ENCODE results near the gene TRMT11. TPM values are rescaled to one million over a fixed set of nuclear protein-coding genes. Genes with fewer than 3 reads are reported as not detected.

Gene TRMT11
- total RNA-seq, 3 donors from 2014 or later (not counting 1 experiment from before 2014, with no cell fraction given), result 12.2 to 16.6 (median 12.7) TPM

DNA sequence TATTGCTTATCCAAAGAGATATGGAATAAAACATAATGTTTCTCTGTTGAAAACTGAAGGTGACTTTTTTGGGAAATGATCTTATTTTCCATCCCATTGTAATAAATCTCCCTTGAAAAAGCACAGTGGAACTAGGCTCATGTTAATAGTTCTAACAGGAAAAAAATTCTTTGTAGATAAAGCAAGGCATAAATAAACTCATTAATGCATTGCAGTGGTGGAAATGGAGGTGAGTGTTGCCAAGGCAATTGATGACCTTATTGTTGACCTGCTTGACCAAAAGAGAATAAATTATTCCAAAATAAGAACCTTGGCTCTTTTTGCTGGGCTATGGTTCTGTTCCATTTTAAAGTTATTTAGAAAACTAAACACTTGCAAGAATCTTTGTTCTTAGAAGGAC lies 55.2 kb downstream of the TRMT11 start:
- Mint-ChIP-seq H3K27ac (no peak overlapping the region), H3K4me3 (no peak overlapping the region), H3K36me3 (peaks cover 14% of the 10 kb centered on the region), H3K4me1 (peaks cover 10 to 13% of the 10 kb centered on the region in 2 donors), H3K9me3 (no peaks in the 10 kb centered on the region), H3K27me3 (ENCODE audit: low read depth in 2 of 2) (no peaks in the 10 kb centered on the region)
- intact Hi-C loops (cut with micrococcal nuclease), result no loop called here
- ATAC-seq, result no peak
- TF ChIP-seq, protein P1, sequence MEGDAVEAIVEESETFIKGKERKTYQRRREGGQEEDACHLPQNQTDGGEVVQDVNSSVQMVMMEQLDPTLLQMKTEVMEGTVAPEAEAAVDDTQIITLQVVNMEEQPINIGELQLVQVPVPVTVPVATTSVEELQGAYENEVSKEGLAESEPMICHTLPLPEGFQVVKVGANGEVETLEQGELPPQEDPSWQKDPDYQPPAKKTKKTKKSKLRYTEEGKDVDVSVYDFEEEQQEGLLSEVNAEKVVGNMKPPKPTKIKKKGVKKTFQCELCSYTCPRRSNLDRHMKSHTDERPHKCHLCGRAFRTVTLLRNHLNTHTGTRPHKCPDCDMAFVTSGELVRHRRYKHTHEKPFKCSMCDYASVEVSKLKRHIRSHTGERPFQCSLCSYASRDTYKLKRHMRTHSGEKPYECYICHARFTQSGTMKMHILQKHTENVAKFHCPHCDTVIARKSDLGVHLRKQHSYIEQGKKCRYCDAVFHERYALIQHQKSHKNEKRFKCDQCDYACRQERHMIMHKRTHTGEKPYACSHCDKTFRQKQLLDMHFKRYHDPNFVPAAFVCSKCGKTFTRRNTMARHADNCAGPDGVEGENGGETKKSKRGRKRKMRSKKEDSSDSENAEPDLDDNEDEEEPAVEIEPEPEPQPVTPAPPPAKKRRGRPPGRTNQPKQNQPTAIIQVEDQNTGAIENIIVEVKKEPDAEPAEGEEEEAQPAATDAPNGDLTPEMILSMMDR (IDR thresholded peaks at IDR 0.05), result no peak
- Histone ChIP-seq H3K27ac (ENCODE audit: low read length) (no peak overlapping the region), H3K4me1 (ENCODE audit: control insufficient read depth, insufficient read depth, low read length) (no peaks in the 10 kb centered on the region), H3K36me3 (ENCODE audit: control insufficient read depth, insufficient read depth, low read length) (peaks cover 13% of the 10 kb centered on the region), H3K9me3 (ENCODE audit: control insufficient read depth, insufficient read depth, low read length) (no peaks in the 10 kb centered on the region), H3K27me3 (ENCODE audit: control insufficient read depth, insufficient read depth, low read length) (no peaks in the 10 kb centered on the region), H3K4me3 (ENCODE audit: low read length) (no peak overlapping the region)
- DNase-seq, result no peak

- no CpG with 5 or more reads among the region's 1 CpG for WGBS (ENCODE audit: insufficient coverage)
Observed at GRCh38 chr6:126042001-126042419, 55.7 kb downstream of the TRMT11 start.

DNA sequence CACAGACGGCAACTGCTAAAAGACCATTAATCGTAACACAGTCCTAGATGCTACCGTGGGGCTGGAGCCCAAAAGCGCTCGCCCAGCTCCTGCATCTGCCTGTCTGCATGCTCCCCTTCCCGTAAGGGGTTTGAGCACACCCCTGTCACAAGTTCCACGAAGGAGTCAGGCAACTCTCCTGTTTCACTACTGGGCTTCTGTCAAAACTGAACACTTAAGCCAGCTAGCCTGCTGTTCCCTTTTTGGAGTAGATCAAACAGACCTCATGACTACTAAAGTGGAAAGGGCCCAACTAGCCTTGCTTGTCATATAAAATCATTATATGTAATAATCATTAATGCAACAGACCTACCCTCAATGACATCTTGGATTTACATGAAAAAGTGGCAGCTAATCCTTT lies 61.3 kb downstream of the TRMT11 start:
- Mint-ChIP-seq H3K27me3 (ENCODE audit: low read depth in 2 of 2) (no peaks in the 10 kb centered on the region), H3K4me3 (no peak overlapping the region), H3K4me1 (no peaks in the 10 kb centered on the region), H3K27ac (no peak overlapping the region), H3K9me3 (no peaks in the 10 kb centered on the region), H3K36me3 (no peaks in the 10 kb centered on the region)
- TF ChIP-seq, protein P1 (IDR thresholded peaks at IDR 0.05), result no peak
- no peak overlapping the region for H3K27ac ChIP-seq (ENCODE audit: low read length)
- no peak overlapping the region for H3K4me3 ChIP-seq (ENCODE audit: low read length)
- no peaks in the 10 kb centered on the region for H3K9me3 ChIP-seq (ENCODE audit: control insufficient read depth, insufficient read depth, low read length)
- DNase-seq (no peak), ATAC-seq (no peak)
- no peaks in the 10 kb centered on the region for H3K27me3 ChIP-seq (ENCODE audit: control insufficient read depth, insufficient read depth, low read length)
- WGBS (ENCODE audit: insufficient coverage), result 97% methylated on average over 7 of the region's 7 CpGs
- intact Hi-C loops (cut with micrococcal nuclease), result no loop called here
- H3K36me3 ChIP-seq (ENCODE audit: control insufficient read depth, insufficient read depth, low read length), result peaks cover 11% of the 10 kb centered on the region
- H3K4me1 ChIP-seq (ENCODE audit: control insufficient read depth, insufficient read depth, low read length), result no peaks in the 10 kb centered on the region

More at GRCh38 chr6:126042001-126042419, 55.7 kb downstream of the TRMT11 start:
- Histone ChIP-seq H3K27me3 (ENCODE audit: control insufficient read depth, insufficient read depth, low read length) (no peaks in the 10 kb centered on the region), H3K36me3 (ENCODE audit: control insufficient read depth, insufficient read depth, low read length) (peaks cover 13% of the 10 kb centered on the region), H3K9me3 (ENCODE audit: control insufficient read depth, insufficient read depth, low read length) (no peaks in the 10 kb centered on the region), H3K27ac (ENCODE audit: low read length) (no peak overlapping the region), H3K4me3 (ENCODE audit: low read length) (no peak overlapping the region), H3K4me1 (ENCODE audit: control insufficient read depth, insufficient read depth, low read length) (no peaks in the 10 kb centered on the region)
- H3K36me3 Mint-ChIP-seq, result peaks cover 12% of the 10 kb centered on the region
- intact Hi-C loops (cut with micrococcal nuclease), result no loop called here
- ATAC-seq (no peak), DNase-seq (no peak)
- peaks cover 10 to 13% of the 10 kb centered on the region in 2 donors for H3K4me1 Mint-ChIP-seq
- H3K4me3 Mint-ChIP-seq, result no peak overlapping the region
- H3K27me3 Mint-ChIP-seq (ENCODE audit: low read depth in 2 of 2), result no peaks in the 10 kb centered on the region
- TF ChIP-seq, protein P1 (IDR thresholded peaks at IDR 0.05), result no peak
- H3K9me3 Mint-ChIP-seq, result no peaks in the 10 kb centered on the region
- H3K27ac Mint-ChIP-seq, result no peak overlapping the region

GRCh38 chr6:126048635-126049034 lies 62.3 kb downstream of the TRMT11 start:
- Histone ChIP-seq H3K4me1 (ENCODE audit: control insufficient read depth, insufficient read depth, low read length) (no peaks in the 10 kb centered on the region), H3K27me3 (ENCODE audit: control insufficient read depth, insufficient read depth, low read length) (no peaks in the 10 kb centered on the region), H3K4me3 (ENCODE audit: low read length) (no peak overlapping the region), H3K9me3 (ENCODE audit: control insufficient read depth, insufficient read depth, low read length) (no peaks in the 10 kb centered on the region), H3K27ac (ENCODE audit: low read length) (no peak overlapping the region), H3K36me3 (ENCODE audit: control insufficient read depth, insufficient read depth, low read length) (peaks cover 11% of the 10 kb centered on the region)
- H3K4me1 Mint-ChIP-seq, result no peaks in the 10 kb centered on the region
- intact Hi-C loops (cut with micrococcal nuclease), result no loop called here
- H3K27me3 Mint-ChIP-seq (ENCODE audit: low read depth in 2 of 2), result no peaks in the 10 kb centered on the region
- 93% methylated on average over 4 of the region's 4 CpGs for WGBS (ENCODE audit: insufficient coverage)
- H3K36me3 Mint-ChIP-seq, result no peaks in the 10 kb centered on the region
- TF ChIP-seq, protein P1 (IDR thresholded peaks at IDR 0.05), result no peak
- ATAC-seq (no peak), DNase-seq (no peak)
- no peak overlapping the region for H3K4me3 Mint-ChIP-seq
- H3K27ac Mint-ChIP-seq, result no peak overlapping the region
- no peaks in the 10 kb centered on the region for H3K9me3 Mint-ChIP-seq

Data from natural killer cell (primary cell).